Memory B cell (primary cell): Measurements from ENCODE around the gene MRM3.
"Not testable (repeated sequence)": the region's sequence is repeated elsewhere in the genome, so short reads cannot be mapped to it uniquely, and the experiment has no call there.

ENCODE experiments used
- ATAC-seq: fragments of 150-1000 bp; cut with Tn5 transposase; 2 replicates; pipeline ENCODE4 v1.10.0; 2021; ENCODE audit warnings: low read depth, mild to moderate bottlenecking, moderate library complexity
- DNase-seq, 2 donors: peaks; one replicate each; pipeline ENCODE4 v3.0.0; 2022; ENCODE audit warnings: low spot score in 2 of 2
- H3K27ac Mint-ChIP-seq: one replicate; pipeline ENCODE4 v1.8.0; 2022; ENCODE audit warnings: mild to moderate bottlenecking, moderate library complexity, mixed read lengths
- H3K27me3 Mint-ChIP-seq: one replicate; pipeline ENCODE4 v1.8.0; 2022; ENCODE audit warnings: mixed read lengths
- H3K36me3 Mint-ChIP-seq: one replicate; pipeline ENCODE4 v1.8.0; 2022; ENCODE audit warnings: mild to moderate bottlenecking, mixed read lengths
- H3K4me1 Mint-ChIP-seq: one replicate; pipeline ENCODE4 v1.8.0; 2022; ENCODE audit warnings: mixed read lengths
- H3K4me3 Mint-ChIP-seq: one replicate; pipeline ENCODE4 v1.8.0; 2022; ENCODE audit warnings: mild to moderate bottlenecking, moderate library complexity, mixed read lengths
- H3K9me3 Mint-ChIP-seq: one replicate; pipeline ENCODE4 v1.8.0; 2022; ENCODE audit warnings: mixed read lengths

Gene MRM3

GRCh38 chr17:835263-835662 is 53.1 kb downstream of the MRM3 start:
- H3K9me3 Mint-ChIP-seq = peaks cover under 1% of the 10 kb centered on the region
- peaks cover 5% of the 10 kb centered on the region for H3K27me3 Mint-ChIP-seq
- H3K4me3 Mint-ChIP-seq = no peak overlapping the region
- H3K4me1 Mint-ChIP-seq = no peaks in the 10 kb centered on the region
- H3K36me3 Mint-ChIP-seq = no peaks in the 10 kb centered on the region
- DNase-seq = no peak
- ATAC-seq = no peak
- no peak overlapping the region for H3K27ac Mint-ChIP-seq

GRCh38 chr17:835721-836120 is 53.6 kb downstream of the MRM3 start:
- not testable (repeated sequence) for ATAC-seq

DNA sequence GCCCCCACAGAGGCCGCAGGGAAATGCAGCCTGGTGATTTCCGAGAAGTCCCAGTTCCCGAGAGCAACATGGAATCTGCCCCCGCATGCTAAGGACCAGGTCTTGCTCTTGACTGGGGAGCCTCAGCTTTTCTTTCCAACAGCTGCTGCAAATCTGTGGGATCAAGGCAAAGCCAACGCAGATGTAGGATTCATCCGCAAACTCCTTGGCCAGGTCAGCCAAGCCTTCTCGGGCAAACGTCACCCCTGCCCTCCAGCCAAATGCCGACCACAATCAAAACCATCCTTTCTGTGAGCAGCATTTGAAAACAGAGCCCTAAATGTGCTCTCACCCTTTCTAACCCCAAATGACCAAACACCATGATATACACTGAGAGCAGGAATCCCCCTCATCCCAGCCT is 54.0 kb downstream of the MRM3 start:
- no peak for DNase-seq

More at GRCh38 chr17:835721-836120, 53.6 kb downstream of the MRM3 start:
- DNase-seq, H3K9me3 Mint-ChIP-seq, H3K27me3 Mint-ChIP-seq, H3K36me3 Mint-ChIP-seq, H3K4me1 Mint-ChIP-seq, H3K4me3 Mint-ChIP-seq, H3K27ac Mint-ChIP-seq: not testable (repeated sequence)

GRCh38 chr17:838486-838885 is 56.3 kb downstream of the MRM3 start:
- peaks cover 8% of the 10 kb centered on the region for H3K27me3 Mint-ChIP-seq
- DNase-seq = no peak
- ATAC-seq = no peak
- H3K4me1 Mint-ChIP-seq = no peaks in the 10 kb centered on the region
- H3K4me3 Mint-ChIP-seq = no peak overlapping the region
- no peak overlapping the region for H3K27ac Mint-ChIP-seq
- H3K36me3 Mint-ChIP-seq = no peaks in the 10 kb centered on the region
- no peaks in the 10 kb centered on the region for H3K9me3 Mint-ChIP-seq

More for the DNA sequence above, 54.0 kb downstream of the MRM3 start:
- Mint-ChIP-seq H3K27me3 (peaks cover 4% of the 10 kb centered on the region), H3K27ac (no peak overlapping the region), H3K4me1 (no peaks in the 10 kb centered on the region), H3K9me3 (no peaks in the 10 kb centered on the region), H3K4me3 (no peak overlapping the region), H3K36me3 (no peaks in the 10 kb centered on the region)
- ATAC-seq = no peak

DNA sequence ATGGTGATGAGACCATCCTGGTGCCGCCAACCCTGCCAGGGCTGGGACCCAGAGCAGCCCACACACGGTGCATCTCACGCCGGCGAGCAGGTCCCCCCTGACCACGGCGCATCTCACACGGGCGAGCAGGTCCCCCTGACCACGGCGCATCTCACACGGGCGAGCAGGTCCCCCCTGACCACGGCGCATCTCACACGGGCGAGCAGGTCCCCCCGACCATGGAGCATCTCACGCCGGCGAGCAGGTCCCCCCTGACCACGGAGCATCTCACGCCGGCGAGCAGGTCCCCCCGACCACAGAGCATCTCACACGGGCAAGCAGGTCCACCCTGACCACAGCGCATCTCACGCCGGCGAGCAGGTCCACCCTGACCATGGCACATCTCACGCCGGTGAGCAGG is 59.2 kb downstream of the MRM3 start:
- no peaks in the 10 kb centered on the region for H3K36me3 Mint-ChIP-seq
- peaks cover 19% of the 10 kb centered on the region for H3K27me3 Mint-ChIP-seq
- no peaks in the 10 kb centered on the region for H3K9me3 Mint-ChIP-seq
- DNase-seq = no peak
- ATAC-seq = no peak
- no peak overlapping the region for H3K4me3 Mint-ChIP-seq
- H3K27ac Mint-ChIP-seq = no peak overlapping the region
- H3K4me1 Mint-ChIP-seq = no peaks in the 10 kb centered on the region
